PC-3 (cell line): Measurements from ENCODE around the gene TPSG1.

Experiments used
- CTCF ChIP-seq: fragments of 300-600 bp; sonication (generic); conservative IDR thresholded peaks from 2 replicates; pipeline ENCODE4 v1.5.1; 2017; ENCODE audit warnings: antibody characterized with exemption, low read depth, mild to moderate bottlenecking, low read length
- EZH2 ChIP-seq: fragments of 300-600 bp; sonication (generic); IDR thresholded peaks from one replicate; pipeline ENCODE4 v1.6.1; 2017; ENCODE audit warnings: antibody characterized with exemption, mild to moderate bottlenecking, low read length; ENCODE audit not compliant: unreplicated experiment

GRCh38 chr16:1177053-1177452, 48.0 kb downstream of the TPSG1 start:
- TF ChIP-seq CTCF (no peak), EZH2 (no peak)
